ENCODE results near the gene EBF3. TPM values are rescaled to one million over a fixed set of nuclear protein-coding genes. Genes with fewer than 3 reads are reported as not detected.

Gene EBF3
- total and polyA plus RNA-seq, 2 donors (not counting 3 experiments of a cell fraction or from before 2014, with no cell fraction given), result 0.92 to 2.7 TPM

- H3K79me2 ChIP-seq (ENCODE audit: control insufficient read depth, insufficient read depth, low read length), result no peaks in the 10 kb centered on the region
- no peaks in the 10 kb centered on the region for H3K27me3 ChIP-seq (ENCODE audit: control insufficient read depth in 2 of 2, insufficient read depth in 2 of 2, low read length in 2 of 2)
- no peak for FAIRE-seq
- CTCF ChIA-PET, result no interaction called here
- DNase-seq (ENCODE audit: low read depth, low spot score), result no peak
- no peak overlapping the region for H3K27ac ChIP-seq (ENCODE audit: insufficient read depth, low read depth, low read length)
- no peaks in the 10 kb centered on the region for H3K9me1 ChIP-seq (replicated peaks; ENCODE audit: control insufficient read depth, extremely low read depth, insufficient read depth, low read length)
- intact Hi-C loops (cut with micrococcal nuclease) (no loop called here), dilution Hi-C loops (cut with MboI; ENCODE audit: extremely low pct_ligation_motif_present, low sequenced_read_pairs) (no loop called here)
- peaks cover 1% of the 10 kb centered on the region for H3K4me1 ChIP-seq (ENCODE audit: control insufficient read depth, extremely low read depth, insufficient read depth, low read length)
- no TSS peak for BruUV-seq (replicated peaks)
- no peak overlapping the region for H2AFZ ChIP-seq (ENCODE audit: low read depth, low read length)
- TF ChIP-seq GATA2 (IDR thresholded peaks at IDR 0.05; ENCODE audit: insufficient read depth, insufficient read length, low read depth, low read length) (no peak), MYC (IDR thresholded peaks at IDR 0.05; ENCODE audit: low read depth, low read length) (no peak), EZH2 (IDR thresholded peaks at IDR 0.05; ENCODE audit: borderline replicate concordance, low read depth, low read length, severe bottlenecking) (no peak), POLR2A (IDR thresholded peaks at IDR 0.05; ENCODE audit: low read depth, low read length) (no peak), CTCF (IDR thresholded peaks at IDR 0.05; ENCODE audit: extremely low read depth in 1 of 2, insufficient read depth in 1 of 2, low read depth in 1 of 2, low read length in 2 of 2) (no peak), FOS (IDR thresholded peaks at IDR 0.05; ENCODE audit: borderline replicate concordance, insufficient read depth, low read length) (no peak), POLR2AphosphoS5 (IDR thresholded peaks at IDR 0.05; ENCODE audit: insufficient read depth, low read depth, low read length) (no peak), JUN (IDR thresholded peaks at IDR 0.05; ENCODE audit: borderline replicate concordance, insufficient read depth, insufficient read length, low read depth) (no peak), MAX (IDR thresholded peaks at IDR 0.05; ENCODE audit: insufficient read depth, insufficient read length) (no peak)
- no peaks in the 10 kb centered on the region for H4K20me1 ChIP-seq (replicated peaks; ENCODE audit: control insufficient read depth, extremely low read depth, insufficient read depth, low read length)
- no peak overlapping the region for H3K9ac ChIP-seq (replicated peaks; ENCODE audit: extremely low read depth, insufficient read depth, low read length)
- H3K36me3 ChIP-seq (ENCODE audit: control insufficient read depth in 2 of 2, extremely low read depth in 1 of 2, insufficient read depth in 2 of 2, low read length in 2 of 2), result no peaks in the 10 kb centered on the region
- H3K4me2 ChIP-seq (ENCODE audit: insufficient read depth, low read length), result no peak overlapping the region
- H3K4me3 ChIP-seq (replicated peaks in 1 of 3; ENCODE audit: insufficient read depth in 1 of 3, low read depth in 1 of 3, low read length in 3 of 3), result no peak overlapping the region
- no peaks in the 10 kb centered on the region for H3K9me3 ChIP-seq (replicated peaks; ENCODE audit: control insufficient read depth, insufficient read depth, low read length)
- POLR2A ChIA-PET, result no interaction called here
These were observed 19.6 kb downstream of the EBF3 start for GRCh38 chr10:129944456-129944855.
